ENCODE measurements around the gene ANKMY1. TPM values are rescaled to one million over a fixed set of nuclear protein-coding genes. Genes with fewer than 3 reads are reported as not detected.

ANKMY1 gene
- polyA plus RNA-seq, 2 of the 4 experiments (the other 2 are of a cell fraction): 10.6 to 16.5 TPM

DNA sequence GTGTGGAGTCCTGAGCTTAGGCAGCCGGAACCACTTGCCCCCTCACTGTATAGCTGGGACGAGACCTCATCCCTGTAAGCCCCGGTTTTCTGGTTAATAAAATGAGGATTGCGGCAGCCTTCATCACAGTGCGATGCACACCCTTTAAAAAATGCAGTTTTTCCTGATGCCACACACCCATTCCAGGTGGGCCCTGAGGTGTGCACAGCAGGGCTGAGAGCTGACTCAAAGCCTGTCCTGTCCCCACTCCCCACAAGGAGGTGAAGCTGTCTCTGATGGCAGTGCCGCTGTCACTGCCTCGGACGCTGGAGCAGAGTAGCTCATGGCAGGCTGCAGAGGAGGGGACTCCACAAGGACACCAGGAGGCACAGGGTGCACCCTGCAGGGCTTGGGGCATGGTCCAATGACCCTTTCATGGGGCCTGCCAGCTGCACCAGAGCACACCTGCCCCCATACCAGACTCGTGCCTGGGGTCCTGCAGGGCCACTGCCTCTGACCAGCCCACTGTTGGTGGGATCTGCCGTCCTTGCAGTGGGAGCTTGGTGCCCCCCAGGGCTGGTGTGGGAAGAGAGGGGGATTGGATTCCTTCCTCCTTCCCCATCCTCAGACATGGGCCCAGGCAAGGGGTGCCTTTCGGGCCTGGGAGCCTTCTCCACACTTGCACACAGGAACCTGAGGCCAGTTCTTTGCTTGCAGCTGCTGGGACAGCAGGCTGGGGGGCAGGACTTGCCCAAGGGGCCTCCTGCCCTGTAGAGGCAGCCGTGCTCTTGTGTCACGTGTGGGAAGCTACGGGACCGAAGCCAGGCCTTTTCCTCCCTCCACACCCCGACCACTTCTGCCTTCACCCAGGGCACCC is 99.5 kb downstream of the ANKMY1 start:
- ChIA-PET POLR2A (no interaction called here), CTCF (interaction anchor here (1.2 to 4.5 kb wide), 2 partner anchors 7 to 225 kb away, joined by 3 to 26 read pairs; no protein-coding TSS in a partner anchor)
- 96% methylated on average over 11 of the region's 16 CpGs for WGBS (ENCODE audit: missing lambda C conversion rate)
- TF ChIP-seq CTCF (IDR thresholded peaks at IDR 0.05) (no peak), FOSB (CRISPR knock-in tag; IDR thresholded peaks at IDR 0.05) (no peak), RAD21 (conservative IDR thresholded peaks at IDR 0.05 in 1 of 2, IDR thresholded peaks at IDR 0.05 in 1 of 2) (no peak), MAFK (IDR thresholded peaks at IDR 0.05; ENCODE audit: partially characterized antibody) (no peak), EP300 (IDR thresholded peaks at IDR 0.05) (no peak), POLR2AphosphoS2 (conservative IDR thresholded peaks at IDR 0.05; ENCODE audit: low read length) (no peak), CBX8 (IDR thresholded peaks at IDR 0.05) (no peak), NR3C1 (IDR thresholded peaks at IDR 0.05) (no peak), POLR2A (IDR thresholded peaks at IDR 0.05; ENCODE audit: low read length) (no peak), PHF8 (IDR thresholded peaks at IDR 0.05; ENCODE audit: borderline replicate concordance, low read depth) (no peak), RNF2 (IDR thresholded peaks at IDR 0.05; ENCODE audit: borderline replicate concordance, low read depth) (no peak)
- TF ChIP-seq, protein P1, sequence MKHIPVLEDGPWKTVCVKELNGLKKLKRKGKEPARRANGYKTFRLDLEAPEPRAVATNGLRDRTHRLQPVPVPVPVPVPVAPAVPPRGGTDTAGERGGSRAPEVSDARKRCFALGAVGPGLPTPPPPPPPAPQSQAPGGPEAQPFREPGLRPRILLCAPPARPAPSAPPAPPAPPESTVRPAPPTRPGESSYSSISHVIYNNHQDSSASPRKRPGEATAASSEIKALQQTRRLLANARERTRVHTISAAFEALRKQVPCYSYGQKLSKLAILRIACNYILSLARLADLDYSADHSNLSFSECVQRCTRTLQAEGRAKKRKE (CRISPR knock-in tag; IDR thresholded peaks at IDR 0.05; ENCODE audit: low read depth): no peak
- TF ChIP-seq, protein P2, sequence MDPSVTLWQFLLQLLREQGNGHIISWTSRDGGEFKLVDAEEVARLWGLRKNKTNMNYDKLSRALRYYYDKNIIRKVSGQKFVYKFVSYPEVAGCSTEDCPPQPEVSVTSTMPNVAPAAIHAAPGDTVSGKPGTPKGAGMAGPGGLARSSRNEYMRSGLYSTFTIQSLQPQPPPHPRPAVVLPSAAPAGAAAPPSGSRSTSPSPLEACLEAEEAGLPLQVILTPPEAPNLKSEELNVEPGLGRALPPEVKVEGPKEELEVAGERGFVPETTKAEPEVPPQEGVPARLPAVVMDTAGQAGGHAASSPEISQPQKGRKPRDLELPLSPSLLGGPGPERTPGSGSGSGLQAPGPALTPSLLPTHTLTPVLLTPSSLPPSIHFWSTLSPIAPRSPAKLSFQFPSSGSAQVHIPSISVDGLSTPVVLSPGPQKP (IDR thresholded peaks at IDR 0.05; ENCODE audit: low read depth, low read length): no peak
- ATAC-seq (0 out of 6 replicates have a peak, but pooled peaks of 1 of the 2 experiments have one; percentile 0), FAIRE-seq (no peak), DNase-seq (ENCODE audit: low read depth in 1 of 2, low spot score in 1 of 2) (no peak)
- Histone ChIP-seq H3K4me2 (no peak overlapping the region), H3K9me3 (no peaks in the 10 kb centered on the region), H3K4me1 (peaks cover 42% of the 10 kb centered on the region), H3K4me3 (no peak overlapping the region), H3K27ac (peak overlapping the region in 1 of 2 experiments; percentile 59; a peak in 2 of 6 replicates)

DNA sequence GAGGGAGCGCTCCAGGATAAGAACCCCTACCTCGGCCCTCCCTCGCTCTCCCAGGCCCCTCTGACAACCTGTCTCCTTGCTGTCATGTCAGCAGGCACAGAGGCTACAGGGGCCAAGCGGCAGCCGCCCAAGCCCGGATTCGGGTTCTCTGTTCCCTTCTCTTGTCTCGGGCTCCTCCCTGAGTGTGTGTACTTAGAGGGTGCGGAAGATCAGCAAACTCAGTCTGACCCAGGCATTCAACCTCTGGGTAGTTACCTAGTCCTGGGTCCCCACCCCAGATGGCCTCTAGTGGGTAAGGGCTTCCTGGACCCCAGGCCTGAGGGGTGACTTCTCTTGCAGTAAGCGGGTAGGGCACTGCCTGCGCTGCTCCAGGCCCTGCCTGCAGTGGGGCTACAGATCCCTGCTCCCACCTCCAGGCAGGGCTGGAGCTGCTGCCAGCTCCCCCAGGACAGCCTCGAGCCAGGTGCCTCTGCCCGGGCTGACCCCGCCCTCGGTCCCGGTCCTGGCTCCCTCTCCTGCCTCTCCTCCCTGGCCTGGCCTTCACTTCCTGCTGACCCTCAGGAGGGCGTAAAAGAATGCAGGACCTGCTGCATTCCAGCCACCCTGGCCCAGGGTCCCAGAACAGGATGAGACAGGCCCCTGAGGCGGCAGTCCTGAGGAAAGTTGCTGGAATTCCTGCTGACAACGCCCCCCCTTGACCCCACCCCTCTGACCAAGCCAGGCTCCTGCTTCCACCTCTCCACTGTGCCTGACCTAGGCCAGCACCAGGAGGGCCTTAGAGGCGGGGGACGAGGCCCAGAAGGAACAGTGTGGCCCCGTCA is 100.4 kb downstream of the ANKMY1 start:
- Histone ChIP-seq H3K4me3 (no peak overlapping the region), H3K4me1 (peaks cover 42% of the 10 kb centered on the region), H3K4me2 (no peak overlapping the region), H3K27ac (peak overlapping the region in 1 of 2 experiments; percentile 59; a peak in 2 of 6 replicates), H3K9me3 (no peaks in the 10 kb centered on the region)
- no peak for FAIRE-seq
- TF ChIP-seq ZNF302 (CRISPR knock-in tag; IDR thresholded peaks at IDR 0.05): no peak
- TF ChIP-seq HOXB5 (CRISPR knock-in tag; IDR thresholded peaks at IDR 0.05): no peak
- TF ChIP-seq KDM1A (IDR thresholded peaks at IDR 0.05; ENCODE audit: low read depth): no peak
- no peak for TF ChIP-seq USF2 (IDR thresholded peaks at IDR 0.05)
- no peak for TF ChIP-seq NFE2L2 (conservative IDR thresholded peaks at IDR 0.05; ENCODE audit: low read length)
- TF ChIP-seq BCL3 (IDR thresholded peaks at IDR 0.05): no peak
- TF ChIP-seq CBX2 (IDR thresholded peaks at IDR 0.05; ENCODE audit: borderline replicate concordance, low read depth): no peak
- TF ChIP-seq GATA3 (IDR thresholded peaks at IDR 0.05; ENCODE audit: borderline replicate concordance): no peak
- TF ChIP-seq ZSCAN20 (CRISPR knock-in tag; IDR thresholded peaks at IDR 0.05): no peak
- no peak for TF ChIP-seq RCOR1 (IDR thresholded peaks at IDR 0.05; ENCODE audit: low read depth, low read length)
- no peak for TF ChIP-seq CEBPB (IDR thresholded peaks at IDR 0.05)
- TF ChIP-seq CHD2 (IDR thresholded peaks at IDR 0.05; ENCODE audit: low read length, partially characterized antibody): no peak
- TF ChIP-seq CHD4 (IDR thresholded peaks at IDR 0.05; ENCODE audit: borderline replicate concordance): no peak
- TF ChIP-seq, protein P2 (IDR thresholded peaks at IDR 0.05; ENCODE audit: low read depth, low read length): no peak
- ChIA-PET CTCF (interaction anchor here (0.6 to 4.5 kb wide), 2 partner anchors 224 to 633 kb away, joined by 3 to 26 read pairs; no protein-coding TSS in a partner anchor), POLR2A (no interaction called here)
- peak in 1 of 2 experiments; percentile 1; a peak in 1 of 6 replicates for ATAC-seq
- 61% methylated on average over 7 of the region's 22 CpGs for WGBS (ENCODE audit: missing lambda C conversion rate)
- DNase-seq (ENCODE audit: low read depth in 1 of 2, low spot score in 1 of 2): no peak
